ENCODE measurements around the gene DOK3.

DNA sequence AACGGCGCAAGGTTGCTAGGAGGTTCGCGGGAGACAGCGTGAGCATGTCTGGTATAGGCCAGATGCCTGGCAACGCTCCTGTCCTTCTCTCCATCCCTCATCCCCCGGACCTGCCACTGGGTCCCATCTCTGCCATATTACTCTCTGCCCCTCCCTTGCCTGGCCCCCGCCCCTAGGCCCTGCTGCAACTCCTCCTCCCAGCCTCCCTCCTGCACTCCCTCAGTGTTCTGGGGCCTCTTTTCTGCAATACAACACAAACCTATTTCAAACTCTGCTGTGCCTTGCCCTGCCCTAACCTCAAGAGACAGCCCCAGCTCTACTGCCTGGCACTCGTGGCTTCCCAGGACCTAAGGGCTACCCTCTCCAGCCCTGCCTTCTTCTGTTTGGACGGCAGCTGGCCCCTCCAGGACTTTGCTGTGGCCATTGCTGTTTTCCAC, 27.2 kb downstream of the DOK3 start:
- no peak for TF ChIP-seq POLR2AphosphoS5 (IDR thresholded peaks at IDR 0.05)
- TF ChIP-seq, protein P1, sequence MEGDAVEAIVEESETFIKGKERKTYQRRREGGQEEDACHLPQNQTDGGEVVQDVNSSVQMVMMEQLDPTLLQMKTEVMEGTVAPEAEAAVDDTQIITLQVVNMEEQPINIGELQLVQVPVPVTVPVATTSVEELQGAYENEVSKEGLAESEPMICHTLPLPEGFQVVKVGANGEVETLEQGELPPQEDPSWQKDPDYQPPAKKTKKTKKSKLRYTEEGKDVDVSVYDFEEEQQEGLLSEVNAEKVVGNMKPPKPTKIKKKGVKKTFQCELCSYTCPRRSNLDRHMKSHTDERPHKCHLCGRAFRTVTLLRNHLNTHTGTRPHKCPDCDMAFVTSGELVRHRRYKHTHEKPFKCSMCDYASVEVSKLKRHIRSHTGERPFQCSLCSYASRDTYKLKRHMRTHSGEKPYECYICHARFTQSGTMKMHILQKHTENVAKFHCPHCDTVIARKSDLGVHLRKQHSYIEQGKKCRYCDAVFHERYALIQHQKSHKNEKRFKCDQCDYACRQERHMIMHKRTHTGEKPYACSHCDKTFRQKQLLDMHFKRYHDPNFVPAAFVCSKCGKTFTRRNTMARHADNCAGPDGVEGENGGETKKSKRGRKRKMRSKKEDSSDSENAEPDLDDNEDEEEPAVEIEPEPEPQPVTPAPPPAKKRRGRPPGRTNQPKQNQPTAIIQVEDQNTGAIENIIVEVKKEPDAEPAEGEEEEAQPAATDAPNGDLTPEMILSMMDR (IDR thresholded peaks at IDR 0.05): no peak
- no peak for TF ChIP-seq POLR2A (IDR thresholded peaks at IDR 0.05)
- no peak for TF ChIP-seq EP300 (IDR thresholded peaks at IDR 0.05)

Measured in upper lobe of left lung (tissue), 4 donors.